GM18498 (cell line): ENCODE measurements around the gene MAP2K1.
"Not testable (repeated sequence)": the region's sequence is repeated elsewhere in the genome, so short reads cannot be mapped to it uniquely, and the experiment has no call there.

Experiments used
- ATAC-seq: cut with Tn5 transposase; IDR thresholded peaks from one replicate; pipeline ENCODE4 v1.9.1; 2021; ENCODE audit warnings: mild to moderate bottlenecking, moderate library complexity; ENCODE audit not compliant: unreplicated experiment

Gene MAP2K1

DNA sequence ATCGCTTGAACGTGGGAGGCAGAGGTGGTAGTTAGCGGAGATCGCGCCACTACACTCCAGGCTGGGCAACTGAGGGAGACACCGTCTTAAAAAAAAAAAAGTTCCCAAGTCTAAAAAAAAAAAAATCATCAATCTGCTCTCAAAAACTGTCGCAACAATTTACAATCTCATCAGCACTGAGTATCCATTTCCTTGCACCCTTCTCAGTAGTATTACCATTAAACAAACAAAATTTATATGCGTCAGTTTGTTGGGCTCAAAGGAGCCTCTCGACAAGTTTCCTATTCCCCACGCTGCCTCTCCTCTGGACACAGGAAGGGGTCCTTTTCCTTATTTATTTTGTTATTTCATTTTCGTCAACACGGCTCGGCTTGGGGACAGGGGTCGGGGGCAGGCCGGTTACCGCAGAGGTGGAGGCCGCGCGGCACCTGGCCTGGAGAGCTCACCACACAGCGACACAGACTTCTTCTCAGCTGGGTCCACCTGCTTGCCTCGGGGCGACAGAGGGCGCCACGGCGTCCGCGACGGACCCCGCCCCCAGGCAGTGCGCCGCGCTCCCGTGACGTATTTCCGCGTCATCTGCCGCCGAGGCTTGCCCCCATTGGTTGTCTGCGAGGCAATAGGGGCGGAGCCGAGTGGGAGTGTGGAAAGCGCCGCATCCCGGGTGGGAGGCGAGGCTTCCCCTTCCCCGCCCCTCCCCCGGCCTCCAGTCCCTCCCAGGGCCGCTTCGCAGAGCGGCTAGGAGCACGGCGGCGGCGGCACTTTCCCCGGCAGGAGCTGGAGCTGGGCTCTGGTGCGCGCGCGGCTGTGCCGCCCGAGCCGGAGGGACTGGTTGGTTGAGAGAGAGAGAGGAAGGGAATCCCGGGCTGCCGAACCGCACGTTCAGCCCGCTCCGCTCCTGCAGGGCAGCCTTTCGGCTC, at the start of gene MAP2K1:
Gene MAP2K1 (plus strand): TSS at position 709 of the 920 bp plus-strand sequence. CDS start 436 bp downstream, outside the sequence.
- ATAC-seq, result peak; percentile 82

DNA sequence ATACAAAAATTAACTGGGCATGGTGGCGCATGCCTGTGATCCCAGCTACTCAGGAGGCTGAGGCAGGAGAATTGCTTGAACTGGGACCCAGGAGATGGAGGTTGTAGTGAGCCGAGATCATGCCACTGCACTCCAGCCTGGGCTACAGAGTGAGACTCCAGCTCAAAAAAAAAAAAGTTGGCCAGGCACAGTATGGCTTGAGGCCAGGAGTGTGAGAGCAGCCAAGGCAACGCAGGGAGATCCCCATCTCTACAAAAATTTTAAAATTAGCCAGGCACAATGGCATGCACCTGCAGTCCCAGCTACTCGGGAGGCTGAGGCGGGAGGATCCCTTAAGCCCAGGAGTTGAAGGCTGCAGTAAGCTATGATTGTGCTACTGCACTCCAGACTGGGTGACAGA, 38.2 kb upstream of the MAP2K1 start:
- ATAC-seq, result not testable (repeated sequence)

GRCh38 chr15:66356077-66356358, 30.7 kb upstream of the MAP2K1 start:
- peak; percentile 3 for ATAC-seq

GRCh38 chr15:66356359-66357236, 30.1 kb upstream of the MAP2K1 start, which contains the start of gene TIPIN:
Gene TIPIN, minus strand, starts transcription at chr15:66356685. Its CDS starts 3,738 bp downstream, at chr15:66352947.
- peak; percentile 91 for ATAC-seq

- ATAC-seq, result no peak
These were observed 27.0 kb upstream of the MAP2K1 start for GRCh38 chr15:66359740-66360139.

- ATAC-seq, result not testable (repeated sequence)
These were observed 24.8 kb upstream of the MAP2K1 start for GRCh38 chr15:66361745-66362460.

- no peak for ATAC-seq
These were observed 23.9 kb upstream of the MAP2K1 start for GRCh38 chr15:66362776-66363175.

DNA sequence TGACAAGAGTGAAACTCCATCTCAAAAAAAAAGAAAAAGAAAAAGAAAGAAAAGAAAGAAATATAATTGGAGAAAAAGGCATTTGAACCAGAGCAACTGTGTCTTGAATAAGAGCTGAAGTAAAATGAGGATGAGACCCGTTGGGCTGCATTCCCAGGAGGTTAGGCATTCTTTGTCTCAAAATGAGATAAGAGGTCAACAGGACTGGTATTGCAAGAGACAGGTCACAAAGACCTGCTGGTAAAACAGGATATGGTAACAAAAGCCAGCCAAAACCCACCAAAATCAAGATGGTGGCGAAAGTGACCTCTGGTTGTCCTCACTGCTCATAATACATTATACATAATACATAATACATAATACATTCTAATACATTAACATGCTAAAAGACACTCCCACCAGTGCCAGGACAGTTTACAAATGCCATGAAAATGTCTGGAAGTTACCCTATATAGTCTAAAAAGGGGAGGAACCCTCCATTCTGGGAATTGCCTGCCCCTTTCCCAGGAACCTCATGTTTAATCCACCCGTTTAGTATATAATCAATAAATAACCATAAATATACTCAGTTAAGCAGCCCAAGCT, 21.7 kb upstream of the MAP2K1 start:
- no peak for ATAC-seq

GRCh38 chr15:66369773-66370651, 16.7 kb upstream of the MAP2K1 start:
- ATAC-seq, result no peak

DNA sequence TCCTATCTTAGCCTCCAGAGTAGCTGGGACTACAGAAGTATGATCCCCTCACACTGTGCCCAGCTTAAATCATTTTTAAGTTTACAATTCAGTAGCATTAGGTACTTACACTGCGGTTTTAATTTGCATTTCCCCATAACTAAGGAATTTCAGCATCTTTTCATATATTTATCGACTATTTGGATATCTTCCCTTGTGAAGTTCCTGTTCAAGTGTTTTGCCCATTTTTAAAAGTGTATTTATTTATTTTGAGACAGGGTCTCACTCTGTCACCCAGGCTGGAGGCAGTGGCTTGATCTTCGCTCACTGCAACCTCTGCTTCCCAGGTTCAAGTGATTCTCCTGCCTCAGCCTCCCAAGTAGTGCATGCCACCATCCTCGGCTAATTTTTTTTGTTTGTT, 12.5 kb upstream of the MAP2K1 start:
- ATAC-seq, result no peak

GRCh38 chr15:66378814-66379430, 7.8 kb upstream of the MAP2K1 start:
- ATAC-seq, result no peak

DNA sequence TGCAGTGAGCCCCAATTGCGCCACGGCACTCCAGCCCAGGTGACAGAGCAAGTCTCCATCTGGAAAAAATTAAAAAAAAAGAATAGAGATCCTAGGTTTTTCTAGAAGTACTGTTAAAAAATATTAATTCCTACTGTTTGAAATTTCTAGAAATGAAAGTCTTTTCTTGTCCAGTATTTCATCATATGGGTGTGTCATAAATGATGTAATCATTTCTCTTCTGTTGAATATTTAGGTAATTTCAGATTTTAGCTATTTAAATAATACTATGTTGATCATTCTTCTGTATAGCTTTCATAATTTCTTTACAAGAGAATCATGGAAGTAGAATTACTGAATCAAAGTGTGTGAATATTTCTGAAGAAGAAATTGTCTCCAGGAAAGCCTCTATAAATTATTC, 5.3 kb upstream of the MAP2K1 start:
- not testable (repeated sequence) for ATAC-seq

- peak; percentile 22 for ATAC-seq
These were observed 691 bp downstream of the MAP2K1 start for GRCh38 chr15:66387163-66388042.

DNA sequence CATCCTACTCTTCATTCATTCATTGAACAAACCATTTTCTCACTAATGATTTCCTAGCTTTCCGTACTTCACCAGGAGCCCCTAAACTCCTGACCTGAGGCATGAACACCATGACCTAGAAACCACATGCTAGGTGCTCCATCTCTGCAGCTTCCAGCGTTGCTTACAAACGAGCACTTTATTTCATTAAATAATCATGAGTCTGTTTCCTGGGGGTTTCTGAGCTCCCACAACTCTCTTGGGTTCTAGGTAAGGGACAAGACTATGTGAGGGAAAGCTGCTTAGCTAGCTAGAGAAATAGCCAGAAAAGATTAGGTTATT, 1.3 kb downstream of the MAP2K1 start:
- no peak for ATAC-seq

GRCh38 chr15:66388576-66388975, 1.9 kb downstream of the MAP2K1 start:
- no peak for ATAC-seq

- ATAC-seq, result no peak
These were observed 2.6 kb downstream of the MAP2K1 start for GRCh38 chr15:66389098-66389858.

DNA sequence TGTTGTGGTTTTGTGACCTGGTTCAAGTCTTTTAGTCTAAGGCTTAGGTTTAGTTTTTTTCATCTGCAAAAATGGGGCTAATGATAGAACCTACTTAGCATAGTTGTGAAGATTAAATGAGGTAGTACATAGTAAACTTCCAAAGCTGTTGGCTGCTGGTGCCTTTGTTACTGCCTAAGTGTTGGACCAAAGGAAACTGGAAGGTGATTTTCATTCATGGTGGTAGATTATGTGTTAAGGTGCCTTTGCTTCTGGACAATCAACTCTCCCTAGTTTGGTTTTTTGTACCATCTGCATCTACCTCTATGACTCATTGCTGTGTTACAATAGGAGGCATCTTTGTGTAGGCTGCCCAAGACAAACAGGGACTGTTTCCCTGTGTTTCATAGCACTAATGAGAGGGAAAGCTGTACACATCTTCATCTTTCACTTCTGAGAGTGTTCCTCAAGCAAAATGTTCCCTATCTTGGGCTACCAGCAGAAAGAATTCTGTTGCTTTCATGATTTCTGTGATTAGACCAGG, 3.2 kb downstream of the MAP2K1 start:
- ATAC-seq, result no peak
